Chondrocyte (in vitro differentiated cells): ENCODE measurements around the gene EPC2. TPM values are rescaled to one million over a fixed set of nuclear protein-coding genes. Genes with fewer than 3 reads are reported as not detected.
A peak's percentile ranks its signal among the peaks of the same experiment; 100 is the strongest.

Source experiments
- DNase-seq: peaks from one replicate; pipeline ENCODE4 v3.0.0; 2021; ENCODE audit warnings: mixed read lengths, low spot score
- H3K27ac Mint-ChIP-seq: one replicate; pipeline ENCODE4 v1.8.0; 2021; ENCODE audit warnings: mild to moderate bottlenecking, moderate library complexity, mixed read lengths; ENCODE audit not compliant: unreplicated experiment
- H3K27me3 Mint-ChIP-seq: 2 replicates; pipeline ENCODE4 v1.8.0; 2021; ENCODE audit warnings: low read depth, mixed read lengths
- H3K36me3 Mint-ChIP-seq: 2 replicates; pipeline ENCODE4 v1.8.0; 2021; ENCODE audit warnings: low read depth, mixed read lengths
- H3K4me1 Mint-ChIP-seq: 2 replicates; pipeline ENCODE4 v1.8.0; 2021; ENCODE audit warnings: low read depth, mild to moderate bottlenecking, mixed read lengths
- H3K4me3 Mint-ChIP-seq: one replicate; pipeline ENCODE4 v1.8.0; 2021; ENCODE audit warnings: mild to moderate bottlenecking, moderate library complexity, mixed read lengths; ENCODE audit not compliant: unreplicated experiment
- H3K9me3 Mint-ChIP-seq: 2 replicates; pipeline ENCODE4 v1.8.0; 2021; ENCODE audit warnings: low read depth, mixed read lengths
- CTCF ChIP-seq: fragments of 200-600 bp; sonication (generic); IDR thresholded peaks from 2 replicates; pipeline ENCODE4 v1.5.0; 2021; ENCODE audit warnings: antibody characterized with exemption, mild to moderate bottlenecking, moderate library complexity
- total RNA-seq: library from RNA; stranded (reverse); gene quantifications from 3 replicates; pipeline ENCODE4 v1.2.1, GENCODE V29; 2021

The EPC2 gene
- total RNA-seq, 1 donor from 2014 or later, result 23.8 TPM

- H3K27ac Mint-ChIP-seq, result no peak overlapping the region
- H3K4me3 Mint-ChIP-seq, result no peak overlapping the region
- H3K27me3 Mint-ChIP-seq, result no peaks in the 10 kb centered on the region
- no peak for DNase-seq
- H3K4me1 Mint-ChIP-seq, result peaks cover 39% of the 10 kb centered on the region
- no peak for TF ChIP-seq CTCF
- peaks cover 1% of the 10 kb centered on the region for H3K36me3 Mint-ChIP-seq
- H3K9me3 Mint-ChIP-seq, result no peaks in the 10 kb centered on the region
Measured at GRCh38 chr2:148810081-148810480, 165.5 kb downstream of the EPC2 start.

- no peak for DNase-seq
- TF ChIP-seq CTCF, result no peak
- peak overlapping the region; percentile 37 for H3K27ac Mint-ChIP-seq
- no peaks in the 10 kb centered on the region for H3K27me3 Mint-ChIP-seq
- no peaks in the 10 kb centered on the region for H3K36me3 Mint-ChIP-seq
- H3K9me3 Mint-ChIP-seq, result no peaks in the 10 kb centered on the region
- H3K4me1 Mint-ChIP-seq, result peaks cover 46% of the 10 kb centered on the region
- no peak overlapping the region for H3K4me3 Mint-ChIP-seq
Measured at GRCh38 chr2:148812306-148812705, 167.8 kb downstream of the EPC2 start.

GRCh38 chr2:148813603-148814065 is 169.1 kb downstream of the EPC2 start:
- no peak for DNase-seq
- peaks cover 41% of the 10 kb centered on the region for H3K4me1 Mint-ChIP-seq
- H3K36me3 Mint-ChIP-seq, result no peaks in the 10 kb centered on the region
- TF ChIP-seq CTCF, result no peak
- H3K27me3 Mint-ChIP-seq, result no peaks in the 10 kb centered on the region
- no peak overlapping the region for H3K4me3 Mint-ChIP-seq
- H3K27ac Mint-ChIP-seq, result no peak overlapping the region
- H3K9me3 Mint-ChIP-seq, result no peaks in the 10 kb centered on the region

- TF ChIP-seq CTCF, result no peak
- H3K27me3 Mint-ChIP-seq, result no peaks in the 10 kb centered on the region
- H3K27ac Mint-ChIP-seq, result no peak overlapping the region
- H3K36me3 Mint-ChIP-seq, result no peaks in the 10 kb centered on the region
- H3K9me3 Mint-ChIP-seq, result no peaks in the 10 kb centered on the region
- no peak for DNase-seq
- no peak overlapping the region for H3K4me3 Mint-ChIP-seq
- peaks cover 35% of the 10 kb centered on the region for H3K4me1 Mint-ChIP-seq
Measured at GRCh38 chr2:148814143-148814859, 169.8 kb downstream of the EPC2 start.

- no peaks in the 10 kb centered on the region for H3K36me3 Mint-ChIP-seq
- no peak for TF ChIP-seq CTCF
- H3K4me3 Mint-ChIP-seq, result no peak overlapping the region
- no peak for DNase-seq
- no peak overlapping the region for H3K27ac Mint-ChIP-seq
- peaks cover under 1% of the 10 kb centered on the region for H3K27me3 Mint-ChIP-seq
- H3K9me3 Mint-ChIP-seq, result no peaks in the 10 kb centered on the region
- peaks cover 35% of the 10 kb centered on the region for H3K4me1 Mint-ChIP-seq
Measured at GRCh38 chr2:148814860-148815419, 170.4 kb downstream of the EPC2 start.
